Vagina (tissue), 2 donors: ENCODE measurements around the gene CBFA2T2.

ENCODE experiments used
- POLR2A ChIP-seq, 2 donors: fragments of 450-650 bp; IDR thresholded peaks; one replicate each; pipeline ENCODE4 v1.6.1; 2017; ENCODE audit warnings: antibody characterized with exemption in 2 of 2, mild to moderate bottlenecking in 2 of 2, moderate library complexity in 2 of 2
- POLR2AphosphoS5 ChIP-seq, 2 donors: sonication (generic); formaldehyde crosslinking; IDR thresholded peaks; one replicate each; pipeline ENCODE4 v1.9.0; 2017; ENCODE audit warnings: antibody characterized with exemption in 2 of 2, mild to moderate bottlenecking in 2 of 2, low read depth in 1 of 2; ENCODE audit not compliant: insufficient read depth in 1 of 2
- TF ChIP-seq, protein P1 (sequence below), 3 experiments: fragments of 450-650 bp in 2 of 3; fragments of 200-600 bp in 1 of 3; sonication (generic) in 1 of 3; IDR thresholded peaks; one replicate each; pipeline ENCODE4 v1.5.1; 2017 to 2019; ENCODE audit warnings: antibody characterized with exemption in 3 of 3, mild to moderate bottlenecking in 2 of 3, moderate library complexity in 2 of 3

- TF ChIP-seq, protein P1, sequence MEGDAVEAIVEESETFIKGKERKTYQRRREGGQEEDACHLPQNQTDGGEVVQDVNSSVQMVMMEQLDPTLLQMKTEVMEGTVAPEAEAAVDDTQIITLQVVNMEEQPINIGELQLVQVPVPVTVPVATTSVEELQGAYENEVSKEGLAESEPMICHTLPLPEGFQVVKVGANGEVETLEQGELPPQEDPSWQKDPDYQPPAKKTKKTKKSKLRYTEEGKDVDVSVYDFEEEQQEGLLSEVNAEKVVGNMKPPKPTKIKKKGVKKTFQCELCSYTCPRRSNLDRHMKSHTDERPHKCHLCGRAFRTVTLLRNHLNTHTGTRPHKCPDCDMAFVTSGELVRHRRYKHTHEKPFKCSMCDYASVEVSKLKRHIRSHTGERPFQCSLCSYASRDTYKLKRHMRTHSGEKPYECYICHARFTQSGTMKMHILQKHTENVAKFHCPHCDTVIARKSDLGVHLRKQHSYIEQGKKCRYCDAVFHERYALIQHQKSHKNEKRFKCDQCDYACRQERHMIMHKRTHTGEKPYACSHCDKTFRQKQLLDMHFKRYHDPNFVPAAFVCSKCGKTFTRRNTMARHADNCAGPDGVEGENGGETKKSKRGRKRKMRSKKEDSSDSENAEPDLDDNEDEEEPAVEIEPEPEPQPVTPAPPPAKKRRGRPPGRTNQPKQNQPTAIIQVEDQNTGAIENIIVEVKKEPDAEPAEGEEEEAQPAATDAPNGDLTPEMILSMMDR (IDR thresholded peaks at IDR 0.05), result no peak
- TF ChIP-seq POLR2AphosphoS5 (IDR thresholded peaks at IDR 0.05; ENCODE audit: insufficient read depth in 1 of 2, low read depth in 1 of 2) (no peak), POLR2A (IDR thresholded peaks at IDR 0.05) (no peak)
These were observed 79.2 kb downstream of the CBFA2T2 start for GRCh38 chr20:33568868-33569801.
